HG03342 (cell line): ENCODE measurements around the gene SGCA.

Source experiments
- ATAC-seq: cut with Tn5 transposase; IDR thresholded peaks from one replicate; pipeline ENCODE4 v1.9.1; 2021; ENCODE audit warnings: mild to moderate bottlenecking, moderate library complexity; ENCODE audit not compliant: unreplicated experiment

SGCA gene

DNA sequence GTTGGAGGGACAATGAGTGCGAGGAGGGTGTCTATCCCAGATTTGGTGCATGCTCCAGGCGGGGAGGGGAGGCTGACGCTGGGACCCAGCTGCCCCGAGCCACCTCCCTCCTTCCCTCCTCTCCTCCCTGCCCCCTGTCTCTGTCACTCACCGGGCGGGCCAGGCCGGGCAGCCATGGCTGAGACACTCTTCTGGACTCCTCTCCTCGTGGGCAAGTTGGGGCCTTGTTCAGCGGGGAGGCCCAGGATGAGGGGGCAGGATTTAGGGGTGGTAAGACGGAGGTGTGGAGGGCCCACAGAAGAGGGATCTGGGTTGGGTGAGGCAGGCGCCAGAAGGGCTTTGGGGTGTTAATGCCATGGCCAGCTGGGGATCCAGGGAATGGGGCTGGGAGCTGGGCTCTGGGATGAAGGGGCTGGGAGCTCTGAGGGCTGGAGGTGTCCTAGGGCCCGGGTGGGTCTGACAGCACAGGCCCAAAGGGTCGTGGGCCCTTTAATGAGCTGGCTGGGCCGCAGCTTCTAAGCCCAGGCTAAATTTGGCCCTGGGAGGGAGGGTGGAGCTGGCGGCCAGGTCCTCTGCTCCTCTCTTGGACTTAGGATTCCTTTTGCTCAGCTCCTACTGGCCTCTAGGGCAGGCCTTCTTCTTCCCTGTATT lies at the start of gene SGCA:
Gene SGCA, plus strand, starts transcription at position 139 of the 651 bp plus-strand sequence. Its CDS starts 36 bp downstream, at position 175.
- no peak for ATAC-seq

DNA sequence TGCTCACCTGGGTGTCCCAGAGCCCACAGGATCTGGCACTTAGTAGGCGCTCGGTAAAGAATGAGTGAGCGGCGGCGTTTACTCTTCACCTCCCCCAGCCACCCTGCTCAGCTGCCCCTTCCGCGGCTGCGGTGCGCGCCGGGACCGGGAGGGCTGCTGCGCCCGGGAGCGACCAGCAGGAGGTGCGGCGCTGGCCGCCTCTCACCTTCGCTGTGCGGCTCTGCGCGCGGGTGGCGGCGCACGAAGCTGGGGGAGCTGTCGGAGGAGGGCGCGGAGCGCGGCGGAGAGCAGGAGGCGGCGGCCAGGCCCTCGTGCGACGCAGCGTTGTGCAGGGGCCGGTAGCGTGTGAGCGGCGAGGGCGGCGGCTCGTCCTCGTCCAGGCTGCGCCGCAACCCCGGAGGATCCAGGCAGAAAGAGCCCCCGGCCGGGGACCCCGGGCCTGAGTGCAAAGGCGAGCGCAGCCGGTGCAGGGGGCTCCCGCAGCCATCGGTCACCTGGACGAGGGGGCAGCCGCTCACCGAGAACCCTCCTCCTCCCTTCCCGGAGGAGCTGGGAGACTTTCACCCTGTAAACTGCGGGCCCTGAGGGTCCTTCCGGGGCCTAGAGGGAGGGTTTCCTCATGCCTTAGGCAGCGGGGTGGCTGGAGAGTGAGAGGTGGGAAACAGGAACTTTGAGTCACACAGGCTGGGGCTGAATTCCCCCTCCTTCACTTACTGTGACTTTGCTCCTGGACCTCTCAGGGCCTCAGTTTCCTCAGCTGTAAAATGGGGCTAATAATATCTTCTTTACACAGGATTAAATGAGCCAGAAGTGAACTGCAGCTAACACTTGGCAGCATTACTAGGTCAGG lies 48.4 kb upstream of the SGCA start:
- no peak for ATAC-seq

DNA sequence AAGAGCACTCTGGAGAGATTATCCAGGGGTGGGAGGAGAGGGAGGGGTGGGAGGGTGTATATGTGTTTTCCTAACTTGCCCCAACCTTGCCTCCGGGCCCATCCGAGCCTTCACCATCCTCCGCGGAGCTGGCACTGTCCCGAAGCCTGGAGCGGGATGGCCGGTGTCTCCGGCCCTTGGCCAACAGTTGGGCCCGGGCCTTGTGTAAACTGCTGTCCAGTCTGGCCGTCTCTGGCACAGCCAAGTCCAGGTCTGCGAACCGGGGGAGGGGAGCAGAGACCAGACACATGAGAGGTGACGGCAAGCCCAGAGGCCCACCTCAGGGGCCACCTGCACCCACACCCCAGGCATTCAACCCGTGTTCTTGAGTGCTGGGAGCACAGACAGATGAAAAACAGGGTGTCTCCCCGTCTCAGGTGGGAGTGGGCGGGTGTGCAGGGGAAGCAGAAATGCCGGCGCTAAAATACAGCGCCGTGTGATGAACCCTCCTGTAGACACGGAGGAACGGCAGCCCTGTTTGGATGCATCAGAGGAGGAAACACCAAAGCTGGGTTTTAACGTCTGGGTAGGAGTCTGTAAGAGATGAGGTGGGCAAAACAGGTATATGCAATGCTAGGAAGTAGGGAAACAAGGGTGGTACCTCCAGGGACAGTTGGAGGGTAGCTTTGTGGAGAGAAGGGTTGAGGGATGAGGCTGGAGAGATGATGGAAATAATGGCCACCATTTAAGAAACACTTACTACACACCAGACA lies 47.6 kb upstream of the SGCA start:
- no peak for ATAC-seq

DNA sequence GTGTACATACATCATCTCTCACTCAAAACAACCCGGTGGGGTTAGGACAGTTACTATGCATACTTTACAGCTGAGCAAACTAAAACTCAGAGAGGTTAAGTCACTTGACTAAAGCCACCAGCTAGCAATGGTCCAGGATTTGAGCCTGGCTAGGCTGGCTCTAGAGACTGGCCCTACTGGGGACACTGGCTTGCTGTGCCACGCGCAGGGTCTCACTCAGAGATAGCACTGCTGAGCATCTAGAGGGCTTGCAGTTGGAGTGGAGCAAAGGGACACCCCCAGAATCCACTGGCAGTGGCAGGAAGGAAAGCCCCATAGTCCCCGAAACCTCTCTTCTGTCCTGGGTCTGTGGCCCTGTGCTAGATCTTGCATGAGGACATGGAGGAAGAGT lies 47.0 kb upstream of the SGCA start:
- no peak for ATAC-seq

DNA sequence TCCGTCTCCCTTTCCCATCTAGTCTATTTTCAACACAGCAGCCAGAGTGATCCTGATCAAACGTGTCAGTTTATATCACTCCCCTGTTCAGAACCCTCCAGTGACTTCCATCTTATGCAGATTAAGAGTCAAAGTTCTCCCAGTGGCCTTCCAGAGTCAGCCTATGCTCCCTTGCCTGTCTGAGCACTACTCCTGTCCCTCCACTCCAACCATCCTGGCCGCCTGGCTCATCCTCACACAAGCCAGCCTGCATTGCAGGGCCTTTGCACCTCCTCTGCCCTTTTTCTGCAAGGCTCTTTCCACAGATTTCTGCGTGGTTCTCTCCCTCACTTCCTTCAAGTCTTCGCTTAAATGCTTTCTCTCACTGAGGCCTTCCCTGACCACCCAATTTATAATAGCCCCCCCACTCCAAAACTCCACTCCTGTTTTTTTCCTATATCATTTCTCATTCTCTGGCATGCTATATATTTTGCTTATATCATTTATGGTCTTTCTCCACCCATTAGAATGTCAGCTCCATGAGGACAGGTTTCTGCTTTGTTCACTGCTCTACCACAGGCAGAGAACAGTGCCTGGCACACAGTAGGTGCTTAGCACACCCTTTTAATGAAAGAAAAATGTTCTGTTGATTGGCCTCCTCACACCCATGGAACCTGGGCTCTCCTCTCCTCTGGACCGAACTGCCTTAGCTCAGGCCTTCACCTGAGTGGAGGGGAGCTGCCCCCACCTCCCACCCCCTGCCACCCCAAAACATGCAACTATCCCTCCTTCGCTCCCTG lies 45.1 kb upstream of the SGCA start:
- no peak for ATAC-seq

DNA sequence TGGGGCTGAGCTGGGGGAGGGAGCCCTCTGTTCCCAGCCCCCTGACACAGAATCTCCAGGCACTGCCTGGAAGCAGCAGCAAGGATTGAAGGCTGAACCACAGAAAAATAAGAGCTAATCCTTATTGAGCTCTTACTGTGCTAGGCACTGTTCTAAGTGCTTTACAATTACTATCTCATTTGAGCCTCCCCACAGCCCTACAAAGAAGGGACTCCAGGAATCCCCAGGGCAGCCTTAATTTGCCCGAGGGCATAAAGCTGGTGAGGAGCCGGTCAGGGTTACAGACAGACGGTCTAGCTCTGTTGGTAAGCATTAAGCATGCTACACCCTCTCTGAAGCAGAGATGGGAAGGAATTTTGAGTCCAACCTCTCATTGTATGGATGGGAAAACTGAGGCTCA lies 42.9 kb upstream of the SGCA start:
- ATAC-seq = no peak

GRCh38 chr17:50123649-50124349 lies 42.0 kb upstream of the SGCA start:
- no peak for ATAC-seq

DNA sequence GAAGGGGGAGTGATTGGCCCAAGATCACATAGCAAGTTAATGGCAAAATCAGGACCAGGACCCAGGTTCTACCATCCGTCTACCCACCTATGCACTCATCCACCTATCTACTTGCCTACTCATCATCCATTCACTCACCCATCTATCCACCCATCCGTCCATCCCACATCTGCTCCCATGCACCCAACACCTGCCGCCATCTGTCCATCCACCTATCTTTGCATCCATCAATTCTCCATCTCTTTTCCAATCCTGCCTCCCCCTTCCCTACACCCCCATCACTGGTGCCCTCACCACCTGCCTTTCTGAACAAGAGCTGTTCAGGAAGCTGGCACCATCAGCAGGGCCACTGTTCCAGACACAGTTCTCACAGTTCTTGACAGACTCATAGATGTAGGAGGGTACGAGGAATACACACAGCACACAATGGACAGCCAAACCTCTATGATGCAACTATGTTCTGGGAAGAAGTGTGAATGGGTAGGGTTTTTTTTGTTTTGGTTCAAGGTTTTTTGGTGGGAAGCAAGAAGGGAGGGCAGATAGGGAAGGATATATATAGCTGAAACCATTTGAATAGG lies 40.3 kb upstream of the SGCA start:
- no peak for ATAC-seq

DNA sequence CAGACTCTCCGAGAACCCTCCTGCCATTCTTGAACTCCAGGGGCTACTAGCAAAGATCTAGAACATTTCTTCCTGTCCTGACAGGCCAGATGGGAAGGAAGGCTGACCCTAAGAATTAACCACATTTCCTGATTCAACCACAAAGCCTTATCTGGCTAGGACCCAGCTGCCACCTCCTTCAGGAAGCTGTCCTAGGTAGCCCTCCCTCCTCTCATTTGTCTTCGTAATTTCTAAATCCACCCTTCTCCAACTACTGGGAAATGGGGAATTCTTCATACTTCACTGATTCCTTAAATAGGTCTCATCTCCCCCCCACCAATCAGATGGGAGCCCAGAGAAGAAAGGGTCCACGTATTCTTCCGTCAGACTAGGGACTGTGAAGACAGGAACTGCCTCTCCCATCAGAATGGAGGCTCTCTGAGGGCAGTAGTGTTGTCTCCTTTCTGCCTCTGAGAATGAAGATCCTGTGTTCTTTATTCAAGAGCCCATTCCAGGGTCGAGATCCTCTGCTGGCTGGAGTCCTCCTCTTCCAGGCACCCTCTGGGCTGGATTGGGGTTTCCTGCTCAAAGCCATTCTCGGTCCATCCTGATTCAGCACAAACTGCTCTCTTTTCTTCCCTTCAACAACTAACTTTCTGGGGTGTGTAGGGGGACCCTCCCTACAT lies 38.0 kb upstream of the SGCA start:
- no peak for ATAC-seq

GRCh38 chr17:50128441-50129352 lies 37.1 kb upstream of the SGCA start:
- ATAC-seq = no peak

- no peak for ATAC-seq
Measured at GRCh38 chr17:50129353-50129727, 36.5 kb upstream of the SGCA start.

- ATAC-seq = no peak
Measured at GRCh38 chr17:50129728-50130558, 35.9 kb upstream of the SGCA start, which contains the start of gene SAMD14. SAMD14 (minus strand) TSS chr17:50130160; CDS start chr17:50124959, 5,201 bp downstream.

DNA sequence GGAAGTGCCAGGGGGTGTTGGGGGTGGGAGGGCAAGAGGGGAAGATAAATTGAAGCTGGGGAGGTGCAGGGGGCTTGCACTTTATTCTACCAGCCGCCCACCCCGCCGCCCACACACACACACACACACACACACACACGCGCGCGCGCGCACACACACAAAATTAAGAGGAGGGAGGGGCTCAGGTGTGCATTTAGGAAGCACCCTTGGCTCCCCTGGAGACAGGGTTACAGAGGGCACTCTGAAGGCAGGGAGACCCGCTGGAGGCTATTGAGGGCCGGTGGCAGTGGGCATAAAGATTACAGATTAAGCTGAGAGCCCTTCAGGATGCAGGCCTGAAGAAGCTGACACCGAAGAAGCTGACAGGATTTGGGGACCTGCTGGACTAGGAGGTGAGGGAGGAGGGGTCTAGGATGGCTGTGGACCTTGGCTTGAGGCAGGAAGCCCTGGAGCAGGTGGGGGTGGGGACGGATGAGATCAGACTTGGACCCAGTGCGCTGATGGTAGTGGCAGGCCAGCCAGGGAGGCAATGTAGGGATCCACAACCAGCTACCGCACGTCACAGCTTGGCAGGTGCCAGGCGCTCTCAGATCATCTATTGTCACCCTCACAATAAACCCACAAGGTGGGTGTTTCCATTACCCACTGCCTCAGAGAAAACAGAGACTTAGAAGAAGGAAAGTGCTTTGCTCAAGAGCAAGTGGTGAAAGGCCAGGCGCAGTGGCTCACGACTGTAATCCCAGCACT lies 35.1 kb upstream of the SGCA start:
- no peak for ATAC-seq

DNA sequence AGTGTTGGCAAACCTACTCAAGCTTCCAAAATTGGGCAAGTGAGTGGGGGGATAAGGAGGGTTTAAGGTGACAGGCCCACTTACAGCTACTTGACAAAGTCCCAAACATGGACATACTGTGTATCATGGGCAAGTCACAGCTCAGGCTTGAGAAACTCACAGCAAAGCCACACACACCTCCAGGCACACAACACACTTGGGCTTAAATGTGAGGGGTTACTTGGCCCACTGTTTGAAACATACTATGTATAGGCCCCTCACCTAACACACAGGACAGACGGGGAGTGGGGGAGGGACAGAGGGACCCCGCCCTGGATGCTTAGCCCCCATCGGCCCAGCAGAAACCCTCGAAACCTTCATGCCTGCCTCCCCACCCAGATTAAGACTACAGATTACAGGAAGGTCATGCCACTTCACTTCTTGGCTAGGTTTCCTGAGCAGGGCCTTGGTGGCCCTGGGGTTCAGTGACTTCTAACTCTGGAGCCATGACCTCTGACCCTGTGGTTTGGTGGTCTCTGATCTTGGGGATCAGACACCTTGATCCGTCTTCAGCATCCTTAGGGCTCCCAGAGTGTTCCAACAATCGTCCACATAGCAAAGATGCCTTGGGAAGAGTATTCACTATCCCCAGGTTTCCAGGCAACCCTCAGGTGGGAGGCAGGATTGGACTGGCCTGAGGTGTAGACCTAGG lies 33.6 kb upstream of the SGCA start:
- ATAC-seq = no peak

DNA sequence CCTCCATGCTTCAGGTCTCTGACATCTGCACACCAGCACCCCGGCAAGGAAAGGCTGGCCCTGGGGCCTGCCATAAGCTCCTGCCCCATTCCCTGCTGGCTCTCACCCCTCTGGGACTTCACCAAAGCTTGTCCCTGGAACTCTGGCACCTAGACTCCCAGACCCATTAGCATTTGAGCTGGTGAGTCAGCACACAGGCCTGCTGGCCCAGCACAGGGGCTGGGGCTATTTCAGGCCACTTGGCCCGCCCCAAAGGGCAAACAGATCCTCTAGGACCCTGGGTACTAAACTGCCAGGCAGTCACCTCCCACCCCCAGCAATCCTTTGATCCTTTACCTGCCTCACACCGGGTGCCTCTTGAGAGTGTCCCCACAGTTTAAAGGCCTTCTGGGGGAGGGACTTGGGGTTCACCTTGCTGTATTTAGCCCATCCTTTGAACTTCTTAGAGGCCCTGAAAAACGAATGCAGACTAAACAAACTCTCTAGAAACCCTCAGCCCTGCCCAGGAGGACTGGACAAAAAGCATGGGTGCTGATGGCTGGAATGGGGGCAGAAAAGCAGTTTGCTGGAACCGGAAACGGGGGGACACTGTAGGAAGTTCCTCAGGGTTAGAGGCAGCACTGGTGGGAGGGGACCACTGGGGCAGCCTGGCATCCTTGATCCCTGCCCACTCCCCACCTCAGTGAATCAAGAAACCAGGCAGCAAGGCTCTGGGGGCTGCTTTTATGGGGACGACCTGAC lies 32.6 kb upstream of the SGCA start:
- ATAC-seq = no peak

DNA sequence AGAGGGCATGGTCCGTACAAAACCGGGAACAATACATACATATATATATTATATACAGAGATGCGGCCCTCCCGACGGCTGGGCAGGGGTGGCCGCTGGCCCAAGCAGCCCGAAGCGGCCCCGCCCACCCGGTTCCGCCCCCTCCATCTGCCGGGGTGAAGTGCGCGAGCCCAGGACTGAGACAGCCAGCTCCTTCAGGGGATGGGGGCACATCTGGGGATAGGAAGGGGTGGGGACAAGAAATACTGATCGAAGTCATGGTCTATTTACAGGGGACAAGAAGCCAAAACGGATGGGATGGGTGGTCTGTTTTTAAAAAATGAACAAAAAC lies 32.1 kb upstream of the SGCA start:
- no peak for ATAC-seq
